Brain microvascular endothelial cell (primary cell): Measurements from ENCODE around the gene RMRP.

Experiments used
- DNase-seq: peaks from one replicate; pipeline ENCODE4 v3.0.0-alpha.2; 2020
- H3K27ac ChIP-seq: fragments of 250-450 bp; sonication (Bioruptor Pico); 2 replicates; pipeline ENCODE4 v1.5.1; 2020; ENCODE audit warnings: mild to moderate bottlenecking, moderate library complexity
- H3K27me3 ChIP-seq: fragments of 250-450 bp; sonication (Bioruptor Pico); replicated peaks from 2 replicates; pipeline ENCODE4 v1.5.1; 2020; ENCODE audit warnings: mild to moderate bottlenecking
- H3K36me3 ChIP-seq: fragments of 250-450 bp; sonication (Bioruptor Pico); replicated peaks from 2 replicates; pipeline ENCODE4 v1.5.1; 2020; ENCODE audit warnings: mild to moderate bottlenecking
- H3K4me3 ChIP-seq: 2 replicates; pipeline ENCODE4 v1.5.1; 2011; ENCODE audit warnings: low read depth, mild to moderate bottlenecking, control low read depth, low read length, moderate library complexity
- CTCF ChIP-seq: IDR thresholded peaks from 2 replicates; pipeline ENCODE4 v1.5.1; 2011; ENCODE audit warnings: low read depth, mild to moderate bottlenecking, moderate library complexity, low read length, control low read depth, inconsistent platforms; ENCODE audit errors: missing control alignments
- in situ Hi-C: cut with HindIII; loops from 2 replicates; pipeline ENCODE4 v1.10.0; 2017; ENCODE audit warnings: low sequenced_read_pairs, low pct_ligation_motif_present

RMRP gene

GRCh38 chr9:35675204-35675603 is 17.4 kb upstream of the RMRP start:
- no peak for TF ChIP-seq CTCF
- no peaks in the 10 kb centered on the region for H3K36me3 ChIP-seq
- in situ Hi-C loops: no loop called here
- H3K4me3 ChIP-seq: peak overlapping the region; percentile 56
- no peak for DNase-seq
- no peak overlapping the region for H3K27ac ChIP-seq
- no peaks in the 10 kb centered on the region for H3K27me3 ChIP-seq

- Histone ChIP-seq H3K27me3 (no peaks in the 10 kb centered on the region), H3K4me3 (no peak overlapping the region), H3K27ac (no peak overlapping the region), H3K36me3 (no peaks in the 10 kb centered on the region)
- no peak for TF ChIP-seq CTCF
- in situ Hi-C loops: no loop called here
- DNase-seq: no peak
Observed at GRCh38 chr9:35674025-35674361, 16.2 kb upstream of the RMRP start.

- no peak within 1 kb of the TSS for H3K27ac ChIP-seq
- TF ChIP-seq CTCF: no peak
- H3K4me3 ChIP-seq: no peak within 1 kb of the TSS
- in situ Hi-C loops: no loop called here
- no peaks in the 10 kb centered on the region for H3K27me3 ChIP-seq
- no peak for DNase-seq
- no peaks in the 10 kb centered on the region for H3K36me3 ChIP-seq
Observed at GRCh38 chr9:35673132-35674024, 15.6 kb upstream of the RMRP start, which contains the start of gene CA9. TSS of gene CA9 (plus strand) at chr9:35673928. CDS start at chr9:35673960, 32 bp downstream.

- Histone ChIP-seq H3K27ac (no peak overlapping the region), H3K4me3 (no peak overlapping the region), H3K36me3 (no peaks in the 10 kb centered on the region), H3K27me3 (no peaks in the 10 kb centered on the region)
- TF ChIP-seq CTCF: no peak
- in situ Hi-C loops: no loop called here
- DNase-seq: no peak
Observed at GRCh38 chr9:35669331-35670145, 11.7 kb upstream of the RMRP start.

GRCh38 chr9:35667939-35668338 is 10.1 kb upstream of the RMRP start:
- in situ Hi-C loops: no loop called here
- no peak overlapping the region for H3K27ac ChIP-seq
- H3K36me3 ChIP-seq: no peaks in the 10 kb centered on the region
- TF ChIP-seq CTCF: no peak
- H3K27me3 ChIP-seq: no peaks in the 10 kb centered on the region
- H3K4me3 ChIP-seq: no peak overlapping the region
- no peak for DNase-seq
